ENCODE results near the gene ALKBH5.

DNA sequence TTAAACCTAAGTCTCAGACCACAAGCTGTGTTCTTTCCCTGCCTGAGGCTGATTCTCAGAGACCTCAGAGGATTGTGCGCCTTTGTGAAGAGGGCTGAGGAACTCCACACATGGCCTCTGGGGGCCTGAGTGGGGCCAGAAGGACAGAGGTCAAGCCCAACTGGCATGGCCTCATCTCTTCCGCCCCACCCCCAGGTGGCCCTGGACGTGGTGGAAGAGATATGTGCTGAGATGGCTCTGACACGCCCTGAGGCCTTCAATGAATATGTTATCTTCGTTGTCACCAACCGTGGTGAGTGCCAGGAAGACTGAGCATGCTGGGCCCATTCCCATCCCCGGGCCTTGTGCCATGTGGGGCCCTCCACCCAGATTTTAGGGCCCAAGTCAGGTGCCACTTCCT lies 20.1 kb upstream of the ALKBH5 start:
- TF ChIP-seq, protein P1, sequence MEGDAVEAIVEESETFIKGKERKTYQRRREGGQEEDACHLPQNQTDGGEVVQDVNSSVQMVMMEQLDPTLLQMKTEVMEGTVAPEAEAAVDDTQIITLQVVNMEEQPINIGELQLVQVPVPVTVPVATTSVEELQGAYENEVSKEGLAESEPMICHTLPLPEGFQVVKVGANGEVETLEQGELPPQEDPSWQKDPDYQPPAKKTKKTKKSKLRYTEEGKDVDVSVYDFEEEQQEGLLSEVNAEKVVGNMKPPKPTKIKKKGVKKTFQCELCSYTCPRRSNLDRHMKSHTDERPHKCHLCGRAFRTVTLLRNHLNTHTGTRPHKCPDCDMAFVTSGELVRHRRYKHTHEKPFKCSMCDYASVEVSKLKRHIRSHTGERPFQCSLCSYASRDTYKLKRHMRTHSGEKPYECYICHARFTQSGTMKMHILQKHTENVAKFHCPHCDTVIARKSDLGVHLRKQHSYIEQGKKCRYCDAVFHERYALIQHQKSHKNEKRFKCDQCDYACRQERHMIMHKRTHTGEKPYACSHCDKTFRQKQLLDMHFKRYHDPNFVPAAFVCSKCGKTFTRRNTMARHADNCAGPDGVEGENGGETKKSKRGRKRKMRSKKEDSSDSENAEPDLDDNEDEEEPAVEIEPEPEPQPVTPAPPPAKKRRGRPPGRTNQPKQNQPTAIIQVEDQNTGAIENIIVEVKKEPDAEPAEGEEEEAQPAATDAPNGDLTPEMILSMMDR (conservative IDR thresholded peaks at IDR 0.05 in 1 of 2, IDR thresholded peaks at IDR 0.05 in 1 of 2; ENCODE audit: extremely low read depth in 1 of 2, insufficient read depth in 1 of 2, low read depth in 1 of 2, low read length in 2 of 2) = no peak
- no peak for TF ChIP-seq EZH2 (IDR thresholded peaks at IDR 0.05; ENCODE audit: borderline replicate concordance, low read length)

All from mammary epithelial cell (primary cell).